HG03175 (cell line): ENCODE results near the gene LRRC4C.
"Not testable (repeated sequence)": the region's sequence is repeated elsewhere in the genome, so short reads cannot be mapped to it uniquely, and the experiment has no call there.

Source experiments
- ATAC-seq: cut with Tn5 transposase; IDR thresholded peaks from one replicate; pipeline ENCODE4 v1.9.1; 2021; ENCODE audit warnings: mild to moderate bottlenecking, moderate library complexity; ENCODE audit not compliant: unreplicated experiment

LRRC4C gene

GRCh38 chr11:40522080-40522479, 937.4 kb downstream of the LRRC4C start:
- not testable (repeated sequence) for ATAC-seq

GRCh38 chr11:40517122-40517521, 942.3 kb downstream of the LRRC4C start:
- ATAC-seq = no peak

GRCh38 chr11:40514124-40514523, 945.3 kb downstream of the LRRC4C start:
- no peak for ATAC-seq

GRCh38 chr11:40513281-40513680, 946.2 kb downstream of the LRRC4C start:
- ATAC-seq = no peak

- ATAC-seq = no peak
Measured at GRCh38 chr11:40508303-40508702, 951.1 kb downstream of the LRRC4C start.

GRCh38 chr11:40506226-40506625, 953.2 kb downstream of the LRRC4C start:
- ATAC-seq = no peak

- ATAC-seq = no peak
Measured at GRCh38 chr11:40491341-40491740, 968.1 kb downstream of the LRRC4C start.

GRCh38 chr11:40467771-40468170, 991.7 kb downstream of the LRRC4C start:
- ATAC-seq = no peak

GRCh38 chr11:40445391-40445790, 1014.1 kb downstream of the LRRC4C start:
- no peak for ATAC-seq

GRCh38 chr11:40444151-40444550, 1015.3 kb downstream of the LRRC4C start:
- no peak for ATAC-seq

- no peak for ATAC-seq
Measured at GRCh38 chr11:40435344-40435743, 1024.1 kb downstream of the LRRC4C start.

GRCh38 chr11:40434926-40435325, 1024.5 kb downstream of the LRRC4C start:
- ATAC-seq = no peak

- no peak for ATAC-seq
Measured at GRCh38 chr11:40432358-40432757, 1027.1 kb downstream of the LRRC4C start.

- ATAC-seq = no peak
Measured at GRCh38 chr11:40425168-40425567, 1034.3 kb downstream of the LRRC4C start.

GRCh38 chr11:40421208-40421981, 1038.1 kb downstream of the LRRC4C start:
- no peak for ATAC-seq

- ATAC-seq = no peak
Measured at GRCh38 chr11:40417627-40418026, 1041.8 kb downstream of the LRRC4C start.

- ATAC-seq = no peak
Measured at GRCh38 chr11:40407355-40407754, 1052.1 kb downstream of the LRRC4C start.

- ATAC-seq = no peak
Measured at GRCh38 chr11:40405614-40406013, 1053.8 kb downstream of the LRRC4C start.

GRCh38 chr11:40403321-40403720, 1056.1 kb downstream of the LRRC4C start:
- ATAC-seq = no peak

GRCh38 chr11:40401132-40401853, 1058.2 kb downstream of the LRRC4C start:
- ATAC-seq = no peak

GRCh38 chr11:40397141-40397540, 1062.3 kb downstream of the LRRC4C start:
- no peak for ATAC-seq

GRCh38 chr11:40393511-40393910, 1065.9 kb downstream of the LRRC4C start:
- no peak for ATAC-seq
